Pancreas (tissue), 10 donors: ENCODE data around the gene PCGF1. TPM values are rescaled to one million over a fixed set of nuclear protein-coding genes. Genes with fewer than 3 reads are reported as not detected.

Experiments
- ATAC-seq, 4 donors: fragments of 200-7000 bp; cut with Tn5 transposase; one replicate each; pipeline versions ENCODE4 v1.8.0 to v1.9.1; 2020; ENCODE audit warnings: mild to moderate bottlenecking in 4 of 4, moderate library complexity in 4 of 4
- DNase-seq, 6 donors: peaks; one replicate each; pipeline ENCODE4 v3.0.0-alpha.2; 2020
- FAIRE-seq: peaks from 2 replicates; lab custom pipeline; 2012; peaks lifted over from hg19 to GRCh38; lab: Jason Lieb, UNC
- H3K27ac ChIP-seq, 4 donors: fragments of 200-600 bp; sonication (generic); 1 replicate in 3 of 4; 2 replicates in 1 of 4; pipeline versions ENCODE4 v1.5.0 to v1.8.0; 2020
- H3K27me3 ChIP-seq, 4 donors: fragments of 200-600 bp; one replicate each; pipeline ENCODE4 v1.8.0; 2021
- H3K36me3 ChIP-seq, 3 donors: fragments of 200-600 bp; sonication (generic) in 1 of 3; one replicate each; pipeline versions ENCODE4 v1.5.0 to v1.8.0; 2020 to 2021
- H3K4me1 ChIP-seq, 3 donors: fragments of 200-600 bp; one replicate each; pipeline ENCODE4 v1.8.0; 2021
- H3K4me3 ChIP-seq, 4 donors: fragments of 200-600 bp; sonication (generic) in 2 of 4; one replicate each; pipeline versions ENCODE4 v1.5.0 to v1.8.0; 2020 to 2021
- H3K9me3 ChIP-seq, 4 donors: fragments of 200-600 bp; one replicate each; pipeline ENCODE4 v1.8.0; 2021
- CTCF ChIP-seq, 4 donors: fragments of 200-600 bp; sonication (generic) in 3 of 4; IDR thresholded peaks; one replicate each; pipeline versions ENCODE4 v1.5.0 to v1.8.0; 2021; ENCODE audit warnings: antibody characterized with exemption in 4 of 4
- WGBS, 2 donors: extraction: QIAGEN DNeasy Blood & Tissue Kit; methylation state at CpG; one replicate each; pipeline ENCODE4 v1.1.7; 2013; 5-methylcytosine and 5-hydroxymethylcytosine counted together
- intact Hi-C, 3 donors: fragments of 100-400 bp; cut with DNase I; formaldehyde crosslinking; loops; one replicate each; pipeline versions ENCODE4 v1.11.1 to v1.14.2; 2022
- polyA plus RNA-seq, 2 donors: library from polyadenylated mRNA; stranded (reverse); fragments of 200-250 nt; gene quantifications; one replicate each; pipeline ENCODE4 v1.2.3, GENCODE V29; 2013
- total RNA-seq, 6 donors: library from RNA; stranded (reverse); fragmentation: NEBNext Ultra II Directional in 4 of 6; extraction: Animal tissue kit (Norgen Biotek cat#: 25700) in 4 of 6; gene quantifications; one replicate each; pipeline versions ENCODE4 v1.2.1 to v1.2.4, GENCODE V29; 2021 to 2023
- donor health status: healthy with polysubstance abuse.
- donor health status: DM: no; HTN: no; CAD: no; lungs with moderate emphysema.
- donor health status: DM: no; HTN: no; CAD: no.
- donor health status: control.
- donor health status: control.
- donor health status: Bipolar disorder and iron deficiency.
- donor health status: DM: yes; HTN: yes; CAD: no.
- donor health status: DM: no; HTN: no; CAD: no.
- donor health status: DM: no; HTN: no; CAD: no.
- donor health status: DM: yes; HTN: yes; CAD: no.

PCGF1 gene
- total and polyA plus RNA-seq, 8 donors: 8.8 to 16.4 (median 12.4) TPM

- intact Hi-C loops: no loop called here
- WGBS, 2 donors: 1% methylated on average over 65 to 67 of the region's 67 CpGs
- no peak for FAIRE-seq
These were observed 4.6 kb downstream of the PCGF1 start for GRCh38 chr2:74502720-74503505.

GRCh38 chr2:74502147-74502719, 5.3 kb downstream of the PCGF1 start:
- Histone ChIP-seq H3K4me3 (peak overlapping the region; percentile 38 to 75 (median 52)), H3K27me3 (peaks cover 0 to 6% (median 0%) of the 10 kb centered on the region in 4 donors), H3K27ac (peak overlapping the region; percentile 23 to 74 (median 48)), H3K36me3 (no peaks in the 10 kb centered on the region), H3K4me1 (peaks cover 11 to 33% (median 12%) of the 10 kb centered on the region in 3 donors), H3K9me3 (no peaks in the 10 kb centered on the region)
- intact Hi-C loops: no loop called here
- WGBS, 2 donors: 10 to 13% methylated on average over 32 of the region's 32 CpGs
- TF ChIP-seq CTCF (IDR thresholded peaks at IDR 0.05): no peak
- ATAC-seq (peak; percentile 42 to 63 (median 50)), DNase-seq (peak in 3 of 6 donors; percentile 37 to 54 (median 47)), FAIRE-seq (no peak)

More at GRCh38 chr2:74502720-74503505, 4.6 kb downstream of the PCGF1 start:
- Histone ChIP-seq H3K4me3 (peak overlapping the region; percentile 38 to 75 (median 52)), H3K36me3 (no peaks in the 10 kb centered on the region), H3K27me3 (peaks cover 0 to 6% (median 0%) of the 10 kb centered on the region in 4 donors), H3K4me1 (peaks cover 8 to 30% (median 11%) of the 10 kb centered on the region in 3 donors), H3K27ac (peak overlapping the region; percentile 23 to 74 (median 48)), H3K9me3 (no peaks in the 10 kb centered on the region)
- peak; percentile 59 to 66 (median 64) for ATAC-seq
- no peak for TF ChIP-seq CTCF (IDR thresholded peaks at IDR 0.05)
- peak; percentile 73 to 90 (median 82) for DNase-seq

GRCh38 chr2:74501335-74502071, 6.0 kb downstream of the PCGF1 start:
- Histone ChIP-seq H3K4me3 (peak overlapping the region in 1 of 4 donors; percentile 75), H3K27ac (no peak overlapping the region), H3K9me3 (no peaks in the 10 kb centered on the region), H3K27me3 (peaks cover 0 to 6% (median 0%) of the 10 kb centered on the region in 4 donors), H3K36me3 (no peaks in the 10 kb centered on the region), H3K4me1 (peaks cover 8 to 29% (median 12%) of the 10 kb centered on the region in 3 donors)
- WGBS, 2 donors: 81 to 88% methylated on average over 18 of the region's 18 CpGs
- intact Hi-C loops: no loop called here
- no peak for ATAC-seq
- DNase-seq: no peak
- FAIRE-seq: no peak
- no peak for TF ChIP-seq CTCF (IDR thresholded peaks at IDR 0.05)

- ATAC-seq (no peak), FAIRE-seq (no peak), DNase-seq (no peak)
- TF ChIP-seq CTCF (IDR thresholded peaks at IDR 0.05): no peak
- H3K4me3 ChIP-seq: no peak overlapping the region
- H3K4me1 ChIP-seq: peaks cover 0 to 20% (median 7%) of the 10 kb centered on the region in 3 donors
- no peaks in the 10 kb centered on the region for H3K36me3 ChIP-seq
- H3K27ac ChIP-seq: no peak overlapping the region
- intact Hi-C loops: no loop called here
- peaks cover 0 to 6% (median 0%) of the 10 kb centered on the region in 4 donors for H3K27me3 ChIP-seq
- no peaks in the 10 kb centered on the region for H3K9me3 ChIP-seq
These were observed 6.9 kb downstream of the PCGF1 start for GRCh38 chr2:74500578-74500946.
